Kidney (tissue), 14 donors: Measurements from ENCODE around the gene NSMF. TPM values are rescaled to one million over a fixed set of nuclear protein-coding genes. Genes with fewer than 3 reads are reported as not detected.

Experiments used
- DNase-seq, 5 donors: peaks; one replicate each; pipeline ENCODE4 v3.0.0-alpha.2; 2013 to 2020
- FAIRE-seq: peaks from 2 replicates; lab custom pipeline; 2012; peaks lifted over from hg19 to GRCh38; lab: Jason Lieb, UNC
- H3K27ac ChIP-seq, 2 donors: one replicate each; pipeline ENCODE4 v1.7.0; 2013; ENCODE audit warnings: low read depth in 2 of 2, low read length in 2 of 2, inconsistent platforms in 1 of 2
- H3K27me3 ChIP-seq: one replicate; pipeline ENCODE4 v1.7.1; 2013; ENCODE audit warnings: low read length, inconsistent platforms; ENCODE audit not compliant: control insufficient read depth, insufficient read depth
- H3K36me3 ChIP-seq, 3 donors: one replicate each; pipeline versions ENCODE4 v1.7.0 to v1.7.1; 2013; ENCODE audit warnings: low read length in 3 of 3, control low read depth in 1 of 3, inconsistent platforms in 1 of 3; ENCODE audit not compliant: insufficient read depth in 3 of 3, control insufficient read depth in 2 of 3
- H3K4me1 ChIP-seq, 3 donors: one replicate each; pipeline versions ENCODE4 v1.7.0 to v1.7.1; 2013; ENCODE audit warnings: low read length in 3 of 3, inconsistent platforms in 1 of 3, low read depth in 1 of 3; ENCODE audit not compliant: control insufficient read depth in 2 of 3, insufficient read depth in 2 of 3
- H3K4me3 ChIP-seq, 3 donors: one replicate each; pipeline versions ENCODE4 v1.7.0 to v1.8.1; 2013; ENCODE audit warnings: low read length in 3 of 3, control low read depth in 1 of 3, inconsistent platforms in 1 of 3
- H3K9ac ChIP-seq, 3 donors: one replicate each; pipeline versions ENCODE4 v1.7.0 to v1.7.1; 2013; ENCODE audit warnings: low read length in 3 of 3, control low read depth in 1 of 3, inconsistent platforms in 1 of 3
- H3K9me3 ChIP-seq, 3 donors: one replicate each; pipeline versions ENCODE4 v1.7.0 to v1.7.1; 2013; ENCODE audit warnings: low read length in 3 of 3, control low read depth in 1 of 3, inconsistent platforms in 1 of 3; ENCODE audit not compliant: control insufficient read depth in 2 of 3, insufficient read depth in 1 of 3
- CTCF ChIP-seq: IDR thresholded peaks from 3 replicates; pipeline ENCODE4 v1.5.1; 2012; ENCODE audit warnings: mild to moderate bottlenecking, moderate library complexity, borderline replicate concordance; ENCODE audit not compliant: insufficient read depth; ENCODE audit errors: extremely low read depth
- intact Hi-C: fragments of 100-400 bp; cut with DNase I; formaldehyde crosslinking; loops from one replicate; pipeline ENCODE4 v1.11.1; 2022
- polyA plus RNA-seq: library from polyadenylated mRNA; stranded (reverse); fragments of 350-450 nt; fragmentation: Illumina TruSeq; extraction: RNeasy Lipid Tissue Mini Kit (QIAGEN cat#74804); gene quantifications from one replicate; pipeline ENCODE4 v1.2.3, GENCODE V29; 2014; ENCODE audit warnings: low read depth, low replicate concordance; ENCODE audit not compliant: insufficient read depth
- total RNA-seq: library from RNA; stranded (reverse); fragmentation: NEBNext Ultra II Directional; extraction: Animal tissue kit (Norgen Biotek cat#: 25700); gene quantifications from one replicate; pipeline ENCODE4 v1.2.1, GENCODE V29; 2021
- donor health status: control.
- donor health status: control.
- donor health status: control.
- donor health status: control.
- donor health status: control.
- donor health status: DM: yes; HTN: yes; CAD: no.
- donor health status: Normal renal cell carcinoma (clear cell type).

NSMF gene
- total and polyA plus RNA-seq, 2 donors from 2014 or later, result 32.7 to 49.5 TPM

- no peaks in the 10 kb centered on the region for H3K9me3 ChIP-seq
- no peaks in the 10 kb centered on the region for H3K27me3 ChIP-seq
- FAIRE-seq (no peak), DNase-seq (peak in 2 of 5 donors; percentile 67 to 69)
- intact Hi-C loops, result no loop called here
- peaks cover 0 to 28% (median 7%) of the 10 kb centered on the region in 3 donors for H3K4me1 ChIP-seq
- H3K27ac ChIP-seq, result peak overlapping the region in 1 of 2 donors; percentile 63
- no peak overlapping the region for H3K9ac ChIP-seq
- TF ChIP-seq CTCF, result no peak
- no peak overlapping the region for H3K4me3 ChIP-seq
- H3K36me3 ChIP-seq, result no peaks in the 10 kb centered on the region
These were observed 3.7 kb downstream of the NSMF start for GRCh38 chr9:137455359-137455991.

- no peak overlapping the region for H3K9ac ChIP-seq
- no peaks in the 10 kb centered on the region for H3K36me3 ChIP-seq
- peaks cover 0 to 27% (median 7%) of the 10 kb centered on the region in 3 donors for H3K4me1 ChIP-seq
- TF ChIP-seq CTCF, result no peak
- H3K9me3 ChIP-seq, result no peaks in the 10 kb centered on the region
- no peaks in the 10 kb centered on the region for H3K27me3 ChIP-seq
- peak overlapping the region in 2 of 3 donors; percentile 46 to 50 for H3K4me3 ChIP-seq
- FAIRE-seq, result no peak
- peak overlapping the region; percentile 47 to 63 for H3K27ac ChIP-seq
- intact Hi-C loops, result no loop called here
- DNase-seq, result peak in 4 of 5 donors; percentile 11 to 86 (median 61)
These were observed 4.4 kb downstream of the NSMF start for GRCh38 chr9:137454597-137455358.

- H3K4me3 ChIP-seq, result peak overlapping the region in 2 of 3 donors; percentile 46 to 50
These were observed 5.0 kb downstream of the NSMF start for GRCh38 chr9:137454145-137454596.

More at GRCh38 chr9:137454145-137454596, 5.0 kb downstream of the NSMF start:
- no peaks in the 10 kb centered on the region for H3K36me3 ChIP-seq
- intact Hi-C loops, result no loop called here
- TF ChIP-seq CTCF, result no peak
- peak; percentile 51 to 95 (median 65) for DNase-seq
- FAIRE-seq, result no peak
- H3K27ac ChIP-seq, result peak overlapping the region in 1 of 2 donors; percentile 47
- peaks cover 0 to 22% (median 7%) of the 10 kb centered on the region in 3 donors for H3K4me1 ChIP-seq
- no peak overlapping the region for H3K9ac ChIP-seq
- H3K9me3 ChIP-seq, result no peaks in the 10 kb centered on the region
- no peaks in the 10 kb centered on the region for H3K27me3 ChIP-seq
